Stimulated activated CD8-positive, alpha-beta memory T cell treated with anti-CD3 and anti-CD28 coated beads, Interleukin-7, amount 100 ng/mL, for 4 hours (primary cell): ENCODE data around the gene MED13L.
"Not testable (repeated sequence)": the region's sequence is repeated elsewhere in the genome, so short reads cannot be mapped to it uniquely, and the experiment has no call there.

ENCODE experiments used
- DNase-seq, 2 donors: peaks; one replicate each; pipeline ENCODE4 v3.0.0-alpha.2; 2020; ENCODE audit warnings: low read depth in 2 of 2

The MED13L gene

DNA sequence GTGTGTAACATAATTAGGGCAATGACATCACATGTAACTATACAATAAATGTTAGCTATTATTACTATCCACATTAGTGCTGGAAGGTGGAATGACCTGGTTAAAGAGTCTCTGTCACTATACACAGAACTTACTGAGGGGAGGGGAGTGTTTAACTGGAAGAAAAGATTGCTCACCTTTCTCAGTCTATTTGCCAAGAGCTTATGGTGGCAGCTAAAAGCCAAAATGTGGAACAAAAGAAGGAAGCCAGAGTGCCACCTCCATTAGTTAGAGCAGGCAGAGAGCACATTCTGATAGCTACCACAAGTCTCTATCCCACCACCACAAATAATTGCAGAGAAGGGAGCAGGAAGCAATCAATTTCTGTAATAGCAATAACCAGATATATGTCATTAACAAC lies 124.4 kb downstream of the MED13L start:
- DNase-seq = no peak

DNA sequence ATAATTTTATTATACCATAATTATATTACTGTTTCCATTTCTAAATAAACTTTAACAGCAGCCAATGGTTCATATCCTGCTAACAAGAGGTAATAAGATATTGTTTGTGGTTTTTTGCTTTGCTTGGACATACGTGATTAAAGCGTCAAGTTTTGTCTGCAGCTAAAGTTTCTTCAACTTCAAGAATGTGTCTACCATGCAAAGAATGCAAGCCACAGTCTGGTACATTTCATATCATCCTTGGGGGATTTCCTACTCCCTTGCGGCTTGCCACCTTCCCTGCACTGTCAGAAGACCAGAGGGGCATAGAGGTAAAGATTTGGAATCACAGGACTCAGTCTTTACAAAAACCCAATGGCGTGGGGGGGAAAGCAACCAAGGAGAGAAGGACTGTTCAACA lies 125.2 kb downstream of the MED13L start:
- DNase-seq = no peak

DNA sequence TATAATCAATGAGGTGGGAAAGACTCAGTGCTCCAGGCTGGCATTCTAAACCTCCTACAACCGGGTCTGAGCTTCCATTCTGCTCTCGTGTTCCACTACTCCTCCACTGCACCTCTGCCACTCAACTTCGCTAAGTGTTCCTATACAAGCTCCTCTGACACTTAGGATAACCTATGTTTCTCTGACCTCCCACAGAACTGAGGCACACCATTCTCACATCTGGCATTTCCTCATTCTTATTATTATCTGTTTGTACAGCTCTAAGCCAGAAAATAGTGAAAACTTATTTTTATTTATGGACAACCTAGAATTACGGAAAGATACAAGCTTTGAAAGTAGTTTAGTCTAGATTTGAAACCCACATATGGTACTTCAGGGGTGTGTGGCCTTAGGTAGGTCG lies 127.0 kb downstream of the MED13L start:
- DNase-seq = no peak

DNA sequence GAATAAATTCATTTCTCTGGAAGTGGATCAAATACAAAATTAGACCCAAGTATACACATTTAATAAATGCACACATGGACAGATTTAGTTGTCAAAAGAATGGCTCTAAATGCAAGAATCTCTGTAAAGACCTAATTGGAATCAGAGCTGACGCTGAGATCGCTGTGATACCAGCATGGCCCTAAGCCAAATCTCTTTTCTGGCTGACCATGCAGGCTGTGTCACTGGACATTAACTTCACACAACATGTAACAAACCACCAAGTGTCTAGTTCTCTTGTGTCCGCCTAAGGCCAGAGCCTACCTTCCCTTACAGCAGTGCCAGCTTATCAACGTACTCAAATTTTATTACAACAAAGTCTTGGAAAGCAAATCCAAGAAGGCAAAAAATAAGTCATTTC lies 127.5 kb downstream of the MED13L start:
- no peak for DNase-seq

DNA sequence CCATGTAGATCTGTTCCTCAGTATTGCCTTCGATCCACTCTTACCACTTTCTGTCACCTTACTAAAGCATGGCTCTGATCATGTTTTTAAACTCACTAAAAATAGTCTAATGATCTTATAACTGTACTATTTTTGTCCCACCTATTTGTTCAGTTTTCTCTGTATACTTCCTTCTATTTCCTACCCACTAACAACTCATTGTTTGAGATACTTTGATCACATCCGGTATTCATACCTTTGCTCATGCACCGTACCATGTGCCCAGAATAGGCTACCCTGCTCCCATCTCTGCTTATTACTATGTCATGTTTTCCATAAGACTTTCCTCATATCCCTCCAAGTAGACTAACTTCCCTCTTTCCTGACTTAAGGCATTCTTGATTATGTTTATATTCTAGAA lies 128.6 kb downstream of the MED13L start:
- no peak for DNase-seq

DNA sequence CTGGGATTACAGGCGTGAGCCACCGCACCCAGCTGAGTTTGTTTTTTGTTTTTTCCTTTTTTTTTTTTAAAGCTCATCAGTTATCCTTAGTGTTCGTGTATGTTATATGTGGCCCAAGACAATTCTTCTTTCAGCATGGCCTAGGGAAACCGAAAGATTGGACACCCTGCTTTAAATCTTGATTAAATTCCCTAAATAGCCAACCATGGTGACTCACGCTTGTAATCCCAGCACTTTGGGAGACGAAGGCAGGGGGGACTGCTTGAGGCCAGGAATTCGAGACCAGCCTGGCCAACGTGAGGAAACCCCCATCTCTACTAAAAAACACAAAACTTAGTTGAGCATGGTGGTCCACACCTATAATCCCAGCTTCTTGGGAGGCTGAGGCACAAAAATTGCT lies 131.1 kb downstream of the MED13L start:
- DNase-seq = no peak

DNA sequence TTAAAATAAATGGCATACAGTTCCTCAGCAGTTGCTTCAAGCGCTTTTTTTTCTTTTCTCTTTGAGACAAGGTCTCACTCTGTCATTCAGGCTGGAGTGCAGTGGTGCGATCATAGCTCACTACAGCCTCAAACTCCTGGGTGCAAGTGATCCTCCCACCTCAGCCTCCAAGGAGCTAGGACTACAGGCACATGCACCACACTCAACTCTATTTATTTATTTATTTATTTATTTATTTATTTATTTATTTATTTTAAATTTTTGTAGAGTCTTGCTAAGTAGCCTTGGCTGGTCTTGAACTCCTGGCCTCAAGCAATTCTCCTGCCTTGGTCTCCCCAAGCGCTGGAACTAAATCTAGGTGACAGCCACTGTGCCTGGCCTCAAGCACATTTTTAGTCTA lies 132.0 kb downstream of the MED13L start:
- no peak for DNase-seq

DNA sequence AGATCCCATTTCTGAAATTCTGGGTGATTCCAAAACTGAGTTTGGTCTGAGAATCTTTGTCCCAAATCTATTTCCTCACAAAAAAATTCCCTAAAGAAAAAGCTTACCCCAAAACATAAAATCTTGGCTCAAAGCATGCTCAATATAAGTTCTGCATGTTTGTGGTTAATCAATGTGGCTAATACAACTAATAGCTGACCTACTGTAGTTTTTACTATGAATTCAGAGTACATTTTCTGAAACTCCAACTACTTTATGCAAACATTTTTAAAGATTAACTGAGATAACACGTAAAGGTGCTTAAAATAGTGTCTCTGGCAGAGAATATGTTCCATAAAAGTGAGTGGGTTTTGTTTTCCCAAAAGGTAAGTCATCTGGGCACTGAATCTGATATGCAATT lies 133.1 kb downstream of the MED13L start:
- DNase-seq = no peak

DNA sequence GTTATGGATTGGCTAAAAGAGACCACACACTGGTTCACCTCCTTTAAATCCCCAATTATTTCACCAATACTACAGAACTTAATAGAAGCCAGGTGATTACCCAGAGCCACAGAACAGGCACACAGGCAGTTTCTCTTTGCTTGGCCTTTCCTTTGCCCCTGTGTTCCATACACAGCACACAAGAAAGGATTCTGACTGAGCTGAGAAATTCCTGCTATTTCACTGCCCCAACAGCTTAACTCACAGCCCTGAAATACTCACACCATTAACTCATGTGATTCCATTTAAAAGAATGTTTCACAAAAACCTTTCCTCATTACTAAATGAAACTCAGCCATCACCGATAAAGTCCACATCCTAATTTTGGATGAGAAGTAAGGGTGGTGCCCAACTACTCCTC lies 133.6 kb downstream of the MED13L start:
- DNase-seq = no peak

DNA sequence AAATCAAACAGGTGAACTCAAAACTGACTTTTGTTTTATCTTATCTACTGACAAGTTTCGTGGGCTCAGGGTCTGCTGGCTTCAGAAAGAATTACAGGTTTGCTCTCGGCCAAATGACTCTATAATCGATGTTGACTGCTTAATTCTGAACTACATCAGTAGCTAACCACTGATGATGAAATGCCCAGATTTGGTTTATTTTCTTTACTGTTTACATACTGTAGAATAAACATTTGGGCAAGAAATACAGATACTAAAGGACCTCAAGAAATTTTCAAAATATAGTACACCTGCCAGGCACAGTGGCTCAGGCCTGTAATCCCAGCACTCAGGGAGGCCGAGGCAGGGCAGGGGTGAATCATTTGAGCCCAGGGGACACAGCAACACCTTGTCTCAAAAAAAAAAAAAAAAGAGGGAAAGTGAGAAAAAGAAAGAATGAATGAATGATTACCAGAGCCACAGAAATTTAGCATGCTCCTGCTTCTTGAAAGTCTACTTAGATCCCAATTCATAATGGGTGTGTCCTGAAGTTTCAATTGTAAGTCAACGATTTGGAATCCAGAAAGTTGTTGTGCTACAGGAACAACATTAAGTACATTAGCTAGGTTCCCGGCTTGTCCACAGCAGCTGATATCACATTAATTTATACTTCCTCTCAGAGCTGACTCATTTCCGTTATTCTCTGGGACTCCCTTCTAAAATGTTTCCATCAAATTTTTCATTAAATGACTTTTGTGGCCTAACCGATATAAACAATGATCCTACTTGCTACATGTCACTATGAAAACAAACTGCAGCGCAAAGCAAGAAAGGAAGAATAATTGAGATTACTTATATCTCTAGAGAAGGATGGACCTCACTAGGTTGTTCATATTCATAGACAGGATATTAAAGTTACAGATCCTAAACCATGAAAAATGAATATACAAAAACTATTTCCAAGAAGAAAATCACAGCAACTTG lies 134.3 kb downstream of the MED13L start:
- DNase-seq = no peak

DNA sequence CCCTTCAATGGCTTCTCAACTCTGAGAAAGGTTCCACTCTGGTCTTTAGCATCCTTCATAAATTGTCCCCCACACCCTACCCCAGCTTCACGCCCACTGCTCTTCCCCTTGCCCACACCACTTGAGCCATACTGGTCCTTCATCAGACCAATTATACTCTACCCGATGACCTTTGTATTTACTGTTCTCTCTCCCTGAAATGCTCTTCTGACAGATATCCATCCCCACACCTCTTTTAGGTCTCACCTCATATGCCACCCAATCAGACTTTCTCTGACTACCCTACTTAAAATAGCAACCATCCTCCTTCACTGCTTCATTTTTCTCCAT lies 135.7 kb downstream of the MED13L start:
- DNase-seq = no peak

DNA sequence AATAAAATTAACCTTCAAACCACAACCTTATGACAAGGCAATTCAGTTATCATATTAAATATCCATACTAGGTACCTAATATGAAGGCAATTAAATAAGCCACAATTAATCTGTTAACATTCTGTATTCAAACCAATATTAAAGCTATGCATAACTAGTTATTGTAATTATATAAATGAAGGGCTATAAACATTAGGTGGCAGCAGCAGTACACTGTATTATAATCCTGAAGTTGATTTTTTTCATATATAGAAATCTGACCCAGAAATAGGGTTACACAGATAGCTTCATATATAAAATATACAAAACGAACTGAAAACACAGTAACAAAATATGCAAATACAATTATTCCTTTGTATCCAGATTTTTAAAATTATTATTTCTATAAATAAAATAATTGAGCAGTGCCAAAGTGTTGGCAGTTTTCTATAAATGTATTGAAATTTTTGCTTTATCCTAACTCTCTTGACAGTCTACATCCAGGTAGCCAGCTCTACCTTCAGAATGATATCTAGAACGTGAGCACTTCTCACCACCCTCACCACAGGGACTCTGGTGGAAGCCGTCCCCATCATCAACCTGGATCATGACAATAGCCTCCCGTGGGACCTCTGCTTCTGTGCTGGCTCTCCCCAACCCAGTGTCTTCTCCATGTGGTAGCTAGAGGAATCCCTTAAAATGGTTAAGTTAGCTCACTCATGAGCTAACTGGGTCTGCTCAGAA lies 136.2 kb downstream of the MED13L start:
- DNase-seq = no peak

DNA sequence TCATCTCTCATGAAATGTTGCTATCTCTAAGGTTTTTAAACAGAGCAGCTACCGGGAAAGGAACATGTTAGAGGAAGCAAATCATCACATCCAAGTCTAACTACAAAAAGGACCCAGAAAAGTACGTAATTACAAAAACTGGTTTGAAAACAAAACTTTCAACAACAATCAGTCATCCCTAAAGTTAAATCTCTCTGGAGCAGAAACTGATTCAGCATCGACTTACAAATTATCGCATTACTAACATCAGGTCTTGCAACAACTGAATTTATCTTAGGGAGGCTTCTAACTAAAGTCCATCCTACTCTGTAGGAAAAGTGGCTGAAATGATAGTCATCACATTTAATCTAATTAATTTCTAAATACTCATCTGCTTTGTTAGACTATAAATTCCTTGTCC lies 137.0 kb downstream of the MED13L start:
- no peak for DNase-seq

DNA sequence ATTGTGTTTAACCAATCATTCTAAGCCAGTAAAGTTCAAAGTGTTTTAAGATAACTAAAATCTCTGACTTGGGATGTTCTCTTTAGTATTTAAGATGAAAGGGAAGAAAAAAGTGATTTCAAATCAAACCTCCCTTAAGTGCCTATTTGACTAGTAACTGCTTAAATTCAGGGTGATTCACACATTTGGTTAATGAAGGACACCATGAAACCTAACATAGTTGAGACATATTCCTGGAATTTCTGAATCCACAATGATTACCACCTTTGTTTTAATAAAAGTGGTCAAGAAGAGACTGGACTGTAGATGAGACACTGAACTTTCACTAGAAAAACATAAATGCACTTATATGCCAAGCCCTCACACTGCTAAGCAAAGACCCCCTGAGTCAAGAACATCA lies 138.7 kb downstream of the MED13L start:
- no peak for DNase-seq

DNA sequence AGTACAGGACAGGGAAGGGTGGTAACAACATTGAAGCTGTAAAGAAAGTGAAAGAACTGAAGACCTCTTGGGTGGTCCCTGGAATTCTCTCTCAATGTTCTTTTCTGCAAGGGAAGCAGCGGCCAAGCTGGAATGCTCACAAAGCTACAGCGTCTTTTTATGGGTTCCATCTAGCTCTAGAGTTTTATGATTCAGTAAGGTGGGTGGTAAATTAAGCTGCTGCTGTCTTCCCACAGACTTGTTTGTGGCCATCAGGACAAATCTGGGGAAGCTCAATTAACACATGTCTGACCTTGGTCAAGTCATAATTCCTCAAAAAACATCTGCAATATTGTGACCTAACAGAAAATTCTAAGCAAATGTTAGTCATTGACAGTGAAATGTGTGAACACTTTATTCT lies 139.1 kb downstream of the MED13L start:
- no peak for DNase-seq

DNA sequence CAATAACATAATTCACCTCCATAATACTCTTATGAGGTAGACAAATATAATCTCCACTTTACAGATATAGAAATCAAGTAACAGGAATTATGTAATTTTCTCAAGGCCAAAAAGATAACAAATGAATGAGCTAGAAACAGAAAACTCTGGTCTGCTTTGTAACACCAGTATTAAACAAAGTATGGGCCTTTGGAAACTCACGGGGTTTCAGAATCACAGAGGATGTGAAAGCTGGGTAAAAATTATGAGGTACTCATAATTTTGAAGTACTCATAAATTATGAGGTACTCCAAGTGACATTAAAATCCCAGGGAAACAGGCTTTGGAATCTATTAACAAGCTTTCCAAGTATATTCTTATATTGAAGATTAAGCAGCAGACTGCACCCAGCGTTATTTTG lies 140.2 kb downstream of the MED13L start:
- DNase-seq = no peak

DNA sequence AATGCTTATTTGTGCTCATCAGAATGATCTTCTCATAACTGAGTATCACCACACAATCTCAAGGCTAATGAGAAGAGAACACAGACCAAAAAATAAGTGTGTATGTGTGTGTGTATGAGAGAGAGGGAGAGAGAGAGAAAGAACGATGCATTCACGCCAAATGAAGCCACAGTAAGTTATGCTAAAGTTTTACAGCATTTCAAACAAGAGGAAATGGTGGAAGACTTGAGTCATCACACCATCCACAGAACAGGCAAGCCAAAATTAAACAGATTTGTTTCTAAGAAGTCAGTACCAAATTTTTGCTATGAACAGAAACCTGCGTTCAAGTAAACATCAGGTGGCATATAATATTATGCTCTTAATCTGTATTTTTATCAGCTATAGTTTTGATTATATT lies 141.2 kb downstream of the MED13L start:
- DNase-seq = peak in 1 of 2 donors; percentile 16

DNA sequence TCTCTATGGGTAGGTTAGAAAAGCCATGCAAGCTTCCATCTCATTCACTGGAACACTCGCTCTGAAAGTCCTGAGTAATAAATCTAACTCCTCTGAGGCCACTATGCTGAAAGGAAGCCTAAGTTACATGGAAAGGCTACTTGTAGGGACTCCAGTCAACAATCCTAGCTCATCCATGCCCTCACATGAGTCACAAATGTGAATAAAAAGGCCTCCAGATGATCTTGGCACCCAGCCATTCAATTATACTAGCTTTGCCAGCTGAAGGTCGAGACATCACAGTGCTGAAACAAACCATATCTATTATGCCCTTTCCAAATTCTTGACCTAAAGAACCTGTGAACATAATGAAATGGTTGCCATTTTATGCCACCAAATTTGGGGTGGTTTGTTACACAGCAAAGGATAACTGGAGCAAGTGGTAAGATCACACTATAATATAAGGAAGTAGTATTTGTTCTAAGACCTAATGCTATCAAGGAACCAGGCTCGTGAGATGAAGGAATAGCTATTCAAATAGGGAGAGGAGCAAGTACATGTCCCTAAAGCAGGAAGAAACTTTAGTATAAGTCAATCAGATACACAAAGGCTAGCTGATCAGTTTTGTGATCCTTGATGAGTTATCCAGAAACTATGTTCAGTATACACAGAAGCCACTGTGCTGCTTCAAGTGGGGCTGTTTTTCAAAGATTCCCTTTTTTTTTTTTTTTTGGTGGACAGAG lies 142.1 kb downstream of the MED13L start:
- no peak for DNase-seq

DNA sequence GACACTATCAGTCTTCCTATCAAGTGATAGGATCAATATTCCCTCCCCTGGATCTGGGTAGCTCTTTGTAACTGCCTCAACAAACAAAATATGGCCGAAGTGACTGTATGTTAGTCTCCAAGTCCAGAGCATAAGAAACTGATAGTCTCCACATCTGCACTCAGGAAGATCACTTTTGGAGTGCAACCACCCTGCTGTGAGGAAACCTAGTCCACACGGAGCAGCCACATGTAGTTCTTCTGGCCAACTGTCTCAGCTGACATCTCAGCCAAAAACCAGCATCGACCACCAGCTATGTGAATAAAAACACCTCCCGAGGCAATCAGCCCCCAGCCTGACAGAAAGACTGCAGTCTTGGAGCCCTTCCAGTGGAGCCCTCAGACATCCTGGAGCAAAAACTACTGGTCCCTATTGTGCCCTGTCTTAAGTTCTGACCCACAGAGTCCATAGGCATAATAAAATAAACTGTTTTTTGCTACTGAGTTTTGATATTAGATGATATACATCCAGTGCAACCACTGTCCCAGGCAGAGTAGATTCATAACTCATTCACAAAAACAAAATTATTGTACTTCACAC lies 143.8 kb downstream of the MED13L start:
- DNase-seq = no peak

DNA sequence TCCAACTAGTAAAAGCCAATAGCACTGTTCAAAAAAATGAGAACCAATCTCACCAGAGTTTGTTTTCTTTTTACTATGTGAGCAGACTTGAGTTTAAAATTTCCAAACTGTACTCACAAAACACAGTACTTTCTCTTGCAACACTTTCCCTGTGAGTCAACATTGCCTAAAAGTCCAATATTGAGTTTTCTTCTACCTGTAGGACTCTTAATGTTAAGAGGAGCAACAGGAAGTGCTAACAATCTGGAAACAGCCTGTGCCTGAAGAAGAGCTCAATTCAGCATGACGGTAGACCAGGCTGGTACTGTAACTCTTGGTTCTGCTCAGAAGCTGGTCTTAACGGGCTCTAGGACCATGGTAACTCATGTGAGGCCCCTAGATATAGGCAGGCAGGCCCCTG lies 144.3 kb downstream of the MED13L start:
- no peak for DNase-seq

DNA sequence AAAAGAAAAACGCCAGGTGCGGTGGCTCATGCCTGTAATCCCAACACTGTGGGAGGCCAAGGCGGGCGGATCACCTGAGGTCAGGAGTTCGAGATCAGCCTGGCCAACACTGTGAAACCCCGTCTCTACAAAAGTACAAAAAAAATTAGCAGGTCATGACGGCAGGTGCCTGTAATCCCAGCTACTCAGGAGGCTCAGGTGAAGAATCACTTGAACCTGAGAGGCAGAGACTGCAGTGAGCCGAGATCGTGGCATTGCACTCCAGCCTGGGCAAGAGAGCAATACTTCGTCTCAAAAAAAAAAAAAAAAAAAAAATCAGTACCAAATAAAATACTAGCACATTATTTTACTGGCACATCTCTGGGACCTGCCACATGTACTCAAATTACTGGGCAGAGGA lies 145.5 kb downstream of the MED13L start:
- not testable (repeated sequence) for DNase-seq

DNA sequence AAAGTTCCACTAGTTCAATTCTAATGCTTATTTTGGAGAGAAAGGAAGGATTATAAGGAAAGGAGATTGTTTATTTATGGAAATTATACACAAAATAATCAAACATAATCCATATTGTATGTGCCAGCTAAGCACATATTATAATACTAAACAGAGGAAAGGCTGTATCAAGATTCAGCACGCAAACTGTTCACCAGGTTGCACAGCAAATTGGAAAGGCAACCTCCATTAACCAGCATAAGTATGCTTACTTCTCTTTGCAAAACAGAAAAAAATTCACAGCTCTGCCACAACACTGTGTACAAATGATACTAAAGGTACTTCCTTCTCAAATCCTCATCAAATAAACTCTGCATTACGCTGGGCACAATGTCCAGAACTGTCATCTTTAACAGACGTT lies 146.3 kb downstream of the MED13L start:
- DNase-seq = no peak
